Stomach (tissue), 4 donors: ENCODE measurements around the gene TF.

Experiments used
- CTCF ChIP-seq, 7 experiments: fragments of 450-650 bp in 4 of 7; fragments of 200-600 bp in 3 of 7; sonication (generic) in 3 of 7; IDR thresholded peaks; one replicate each; pipeline ENCODE4 v1.5.1; 2016 to 2019; ENCODE audit warnings: antibody characterized with exemption in 7 of 7, control low read depth in 2 of 7, mild to moderate bottlenecking in 1 of 7
- POLR2AphosphoS5 ChIP-seq, 3 donors: sonication (generic); formaldehyde crosslinking; IDR thresholded peaks; one replicate each; pipeline ENCODE4 v1.6.1; 2016; ENCODE audit warnings: antibody characterized with exemption in 3 of 3

- TF ChIP-seq CTCF (IDR thresholded peaks at IDR 0.05), result no peak
- TF ChIP-seq POLR2AphosphoS5 (IDR thresholded peaks at IDR 0.05), result no peak
Measured at GRCh38 chr3:133733226-133733625, 13.0 kb upstream of the TF start.
